HepG2 (cell line): ENCODE results near the gene BCL2L11. TPM values are rescaled to one million over a fixed set of nuclear protein-coding genes. Genes with fewer than 3 reads are reported as not detected.

ENCODE experiments used
- EEA1 ChIP-seq: sonication (generic); formaldehyde crosslinking; IDR thresholded peaks from 2 replicates; pipeline ENCODE4 v1.5.1; 2020; ENCODE audit warnings: mild to moderate bottlenecking, missing genetic modification reagents, borderline replicate concordance
- MTF2 ChIP-seq: sonication (generic); formaldehyde crosslinking; IDR thresholded peaks from 2 replicates; pipeline ENCODE4 v1.5.0; 2020; ENCODE audit warnings: missing genetic modification reagents, borderline replicate concordance
- MYNN ChIP-seq: sonication (generic); formaldehyde crosslinking; IDR thresholded peaks from 2 replicates; pipeline ENCODE4 v1.4.0; 2020; ENCODE audit warnings: mild to moderate bottlenecking, low read depth, missing genetic modification reagents
- SAFB2 ChIP-seq: sonication (generic); formaldehyde crosslinking; IDR thresholded peaks from 2 replicates; pipeline ENCODE4 v1.5.1; 2020; ENCODE audit warnings: missing genetic modification reagents, low read depth, mild to moderate bottlenecking, borderline replicate concordance
- SIX1 ChIP-seq: sonication (generic); formaldehyde crosslinking; IDR thresholded peaks from 2 replicates; pipeline ENCODE4 v1.4.0; 2020; ENCODE audit warnings: missing genetic modification reagents, borderline replicate concordance
- SOX6 ChIP-seq, 2 experiments: fragments of 450-650 bp in 1 of 2; sonication (generic) in 1 of 2; formaldehyde crosslinking in 1 of 2; IDR thresholded peaks; 2 replicates each; pipeline versions ENCODE4 v1.4.0 to v1.6.1; 2017 to 2020; ENCODE audit warnings: antibody characterized with exemption in 1 of 2, mild to moderate bottlenecking in 1 of 2, missing genetic modification reagents in 1 of 2
- SRF ChIP-seq: IDR thresholded peaks from 2 replicates; pipeline ENCODE4 v1.6.1; 2011; ENCODE audit warnings: mild to moderate bottlenecking, low read depth, low read length, moderate library complexity
- ZNF264 ChIP-seq: sonication (generic); formaldehyde crosslinking; IDR thresholded peaks from 2 replicates; pipeline ENCODE4 v1.4.0; 2020; ENCODE audit warnings: missing genetic modification reagents
- ZNF674 ChIP-seq: sonication (generic); formaldehyde crosslinking; IDR thresholded peaks from 2 replicates; pipeline ENCODE4 v1.5.0; 2020; ENCODE audit warnings: low read depth, mild to moderate bottlenecking, missing genetic modification reagents
- polyA plus RNA-seq, 8 experiments: library from polyadenylated mRNA; depleted of rRNA in 3 of 8; stranded (reverse) in 7 of 8; unstranded in 1 of 8; fragments of >200 nt; fragmentation: Illumina TruSeq in 4 of 8; extraction: Trizol in 4 of 8; gene quantifications; 2 replicates each; pipeline versions ENCODE4 v1.2.1 to v1.2.3, GENCODE V29; 2011 to 2016; ENCODE audit warnings: low read depth in 4 of 8, missing spikeins in 1 of 8, mixed read lengths in 1 of 8; ENCODE audit not compliant: insufficient read depth in 1 of 8
- total RNA-seq, 5 experiments: library from RNA; depleted of rRNA; stranded (reverse); fragments of >200 nt; fragmentation: Illumina TruSeq; extraction: Trizol; gene quantifications; 2 replicates each; pipeline ENCODE4 v1.2.3, GENCODE V29; 2016; ENCODE audit warnings: low read depth in 1 of 5
- TF ChIP-seq, protein P1 (sequence below): sonication (generic); formaldehyde crosslinking; IDR thresholded peaks from 2 replicates; pipeline ENCODE4 v1.4.0; 2020; ENCODE audit warnings: missing genetic modification reagents
- TF ChIP-seq, protein P2 (sequence below): sonication (generic); formaldehyde crosslinking; IDR thresholded peaks from 2 replicates; pipeline ENCODE4 v1.5.0; 2020; ENCODE audit warnings: mild to moderate bottlenecking, missing genetic modification reagents, borderline replicate concordance
- TF ChIP-seq, protein P3 (sequence below): sonication (generic); formaldehyde crosslinking; IDR thresholded peaks from 2 replicates; pipeline ENCODE4 v1.8.0; 2022; ENCODE audit warnings: missing genetic modification reagents, mild to moderate bottlenecking, borderline replicate concordance
- TF ChIP-seq, protein P4 (sequence below): sonication (generic); IDR thresholded peaks from 2 replicates; pipeline ENCODE4 v1.6.1; 2016; ENCODE audit warnings: low read depth, borderline replicate concordance

Gene BCL2L11
- total and polyA plus RNA-seq, 2 of the 13 experiments (the other 11 are each of a cell fraction or from before 2014, with no cell fraction given) = 6.1 to 9.7 TPM

GRCh38 chr2:111178730-111179405 is 58.2 kb downstream of the BCL2L11 start (continued):
- TF ChIP-seq, protein P1, sequence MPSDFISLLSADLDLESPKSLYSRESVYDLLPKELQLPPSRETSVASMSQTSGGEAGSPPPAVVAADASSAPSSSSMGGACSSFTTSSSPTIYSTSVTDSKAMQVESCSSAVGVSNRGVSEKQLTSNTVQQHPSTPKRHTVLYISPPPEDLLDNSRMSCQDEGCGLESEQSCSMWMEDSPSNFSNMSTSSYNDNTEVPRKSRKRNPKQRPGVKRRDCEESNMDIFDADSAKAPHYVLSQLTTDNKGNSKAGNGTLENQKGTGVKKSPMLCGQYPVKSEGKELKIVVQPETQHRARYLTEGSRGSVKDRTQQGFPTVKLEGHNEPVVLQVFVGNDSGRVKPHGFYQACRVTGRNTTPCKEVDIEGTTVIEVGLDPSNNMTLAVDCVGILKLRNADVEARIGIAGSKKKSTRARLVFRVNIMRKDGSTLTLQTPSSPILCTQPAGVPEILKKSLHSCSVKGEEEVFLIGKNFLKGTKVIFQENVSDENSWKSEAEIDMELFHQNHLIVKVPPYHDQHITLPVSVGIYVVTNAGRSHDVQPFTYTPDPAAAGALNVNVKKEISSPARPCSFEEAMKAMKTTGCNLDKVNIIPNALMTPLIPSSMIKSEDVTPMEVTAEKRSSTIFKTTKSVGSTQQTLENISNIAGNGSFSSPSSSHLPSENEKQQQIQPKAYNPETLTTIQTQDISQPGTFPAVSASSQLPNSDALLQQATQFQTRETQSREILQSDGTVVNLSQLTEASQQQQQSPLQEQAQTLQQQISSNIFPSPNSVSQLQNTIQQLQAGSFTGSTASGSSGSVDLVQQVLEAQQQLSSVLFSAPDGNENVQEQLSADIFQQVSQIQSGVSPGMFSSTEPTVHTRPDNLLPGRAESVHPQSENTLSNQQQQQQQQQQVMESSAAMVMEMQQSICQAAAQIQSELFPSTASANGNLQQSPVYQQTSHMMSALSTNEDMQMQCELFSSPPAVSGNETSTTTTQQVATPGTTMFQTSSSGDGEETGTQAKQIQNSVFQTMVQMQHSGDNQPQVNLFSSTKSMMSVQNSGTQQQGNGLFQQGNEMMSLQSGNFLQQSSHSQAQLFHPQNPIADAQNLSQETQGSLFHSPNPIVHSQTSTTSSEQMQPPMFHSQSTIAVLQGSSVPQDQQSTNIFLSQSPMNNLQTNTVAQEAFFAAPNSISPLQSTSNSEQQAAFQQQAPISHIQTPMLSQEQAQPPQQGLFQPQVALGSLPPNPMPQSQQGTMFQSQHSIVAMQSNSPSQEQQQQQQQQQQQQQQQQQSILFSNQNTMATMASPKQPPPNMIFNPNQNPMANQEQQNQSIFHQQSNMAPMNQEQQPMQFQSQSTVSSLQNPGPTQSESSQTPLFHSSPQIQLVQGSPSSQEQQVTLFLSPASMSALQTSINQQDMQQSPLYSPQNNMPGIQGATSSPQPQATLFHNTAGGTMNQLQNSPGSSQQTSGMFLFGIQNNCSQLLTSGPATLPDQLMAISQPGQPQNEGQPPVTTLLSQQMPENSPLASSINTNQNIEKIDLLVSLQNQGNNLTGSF (CRISPR knock-in tag) = no peak
- TF ChIP-seq MTF2 (no peak), SOX6 (IDR thresholded peaks at IDR 0.05) (no peak), SOX6 (CRISPR knock-in tag; IDR thresholded peaks at IDR 0.05) (peak; percentile 84), SAFB2 (CRISPR knock-in tag) (no peak; the same call in 1 of the 2 replicates), SIX1 (CRISPR knock-in tag) (no peak), EEA1 (CRISPR knock-in tag) (no peak), SRF (no peak), MYNN (CRISPR knock-in tag) (no peak), ZNF264 (CRISPR knock-in tag) (no peak), ZNF674 (CRISPR knock-in tag) (no peak)
- TF ChIP-seq, protein P2, sequence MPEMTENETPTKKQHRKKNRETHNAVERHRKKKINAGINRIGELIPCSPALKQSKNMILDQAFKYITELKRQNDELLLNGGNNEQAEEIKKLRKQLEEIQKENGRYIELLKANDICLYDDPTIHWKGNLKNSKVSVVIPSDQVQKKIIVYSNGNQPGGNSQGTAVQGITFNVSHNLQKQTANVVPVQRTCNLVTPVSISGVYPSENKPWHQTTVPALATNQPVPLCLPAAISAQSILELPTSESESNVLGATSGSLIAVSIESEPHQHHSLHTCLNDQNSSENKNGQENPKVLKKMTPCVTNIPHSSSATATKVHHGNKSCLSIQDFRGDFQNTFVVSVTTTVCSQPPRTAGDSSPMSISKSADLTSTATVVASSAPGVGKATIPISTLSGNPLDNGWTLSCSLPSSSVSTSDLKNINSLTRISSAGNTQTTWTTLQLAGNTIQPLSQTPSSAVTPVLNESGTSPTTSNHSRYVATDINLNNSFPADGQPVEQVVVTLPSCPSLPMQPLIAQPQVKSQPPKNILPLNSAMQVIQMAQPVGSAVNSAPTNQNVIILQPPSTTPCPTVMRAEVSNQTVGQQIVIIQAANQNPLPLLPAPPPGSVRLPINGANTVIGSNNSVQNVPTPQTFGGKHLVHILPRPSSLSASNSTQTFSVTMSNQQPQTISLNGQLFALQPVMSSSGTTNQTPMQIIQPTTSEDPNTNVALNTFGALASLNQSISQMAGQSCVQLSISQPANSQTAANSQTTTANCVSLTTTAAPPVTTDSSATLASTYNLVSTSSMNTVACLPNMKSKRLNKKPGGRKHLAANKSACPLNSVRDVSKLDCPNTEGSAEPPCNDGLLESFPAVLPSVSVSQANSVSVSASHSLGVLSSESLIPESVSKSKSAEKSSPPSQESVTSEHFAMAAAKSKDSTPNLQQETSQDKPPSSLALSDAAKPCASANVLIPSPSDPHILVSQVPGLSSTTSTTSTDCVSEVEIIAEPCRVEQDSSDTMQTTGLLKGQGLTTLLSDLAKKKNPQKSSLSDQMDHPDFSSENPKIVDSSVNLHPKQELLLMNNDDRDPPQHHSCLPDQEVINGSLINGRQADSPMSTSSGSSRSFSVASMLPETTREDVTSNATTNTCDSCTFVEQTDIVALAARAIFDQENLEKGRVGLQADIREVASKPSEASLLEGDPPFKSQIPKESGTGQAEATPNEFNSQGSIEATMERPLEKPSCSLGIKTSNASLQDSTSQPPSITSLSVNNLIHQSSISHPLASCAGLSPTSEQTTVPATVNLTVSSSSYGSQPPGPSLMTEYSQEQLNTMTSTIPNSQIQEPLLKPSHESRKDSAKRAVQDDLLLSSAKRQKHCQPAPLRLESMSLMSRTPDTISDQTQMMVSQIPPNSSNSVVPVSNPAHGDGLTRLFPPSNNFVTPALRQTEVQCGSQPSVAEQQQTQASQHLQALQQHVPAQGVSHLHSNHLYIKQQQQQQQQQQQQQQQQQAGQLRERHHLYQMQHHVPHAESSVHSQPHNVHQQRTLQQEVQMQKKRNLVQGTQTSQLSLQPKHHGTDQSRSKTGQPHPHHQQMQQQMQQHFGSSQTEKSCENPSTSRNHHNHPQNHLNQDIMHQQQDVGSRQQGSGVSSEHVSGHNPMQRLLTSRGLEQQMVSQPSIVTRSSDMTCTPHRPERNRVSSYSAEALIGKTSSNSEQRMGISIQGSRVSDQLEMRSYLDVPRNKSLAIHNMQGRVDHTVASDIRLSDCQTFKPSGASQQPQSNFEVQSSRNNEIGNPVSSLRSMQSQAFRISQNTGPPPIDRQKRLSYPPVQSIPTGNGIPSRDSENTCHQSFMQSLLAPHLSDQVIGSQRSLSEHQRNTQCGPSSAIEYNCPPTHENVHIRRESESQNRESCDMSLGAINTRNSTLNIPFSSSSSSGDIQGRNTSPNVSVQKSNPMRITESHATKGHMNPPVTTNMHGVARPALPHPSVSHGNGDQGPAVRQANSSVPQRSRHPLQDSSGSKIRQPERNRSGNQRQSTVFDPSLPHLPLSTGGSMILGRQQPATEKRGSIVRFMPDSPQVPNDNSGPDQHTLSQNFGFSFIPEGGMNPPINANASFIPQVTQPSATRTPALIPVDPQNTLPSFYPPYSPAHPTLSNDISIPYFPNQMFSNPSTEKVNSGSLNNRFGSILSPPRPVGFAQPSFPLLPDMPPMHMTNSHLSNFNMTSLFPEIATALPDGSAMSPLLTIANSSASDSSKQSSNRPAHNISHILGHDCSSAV = no peak
- TF ChIP-seq, protein P3, sequence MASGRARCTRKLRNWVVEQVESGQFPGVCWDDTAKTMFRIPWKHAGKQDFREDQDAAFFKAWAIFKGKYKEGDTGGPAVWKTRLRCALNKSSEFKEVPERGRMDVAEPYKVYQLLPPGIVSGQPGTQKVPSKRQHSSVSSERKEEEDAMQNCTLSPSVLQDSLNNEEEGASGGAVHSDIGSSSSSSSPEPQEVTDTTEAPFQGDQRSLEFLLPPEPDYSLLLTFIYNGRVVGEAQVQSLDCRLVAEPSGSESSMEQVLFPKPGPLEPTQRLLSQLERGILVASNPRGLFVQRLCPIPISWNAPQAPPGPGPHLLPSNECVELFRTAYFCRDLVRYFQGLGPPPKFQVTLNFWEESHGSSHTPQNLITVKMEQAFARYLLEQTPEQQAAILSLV = no peak; the same call in 1 of the 2 replicates
- TF ChIP-seq, protein P4, sequence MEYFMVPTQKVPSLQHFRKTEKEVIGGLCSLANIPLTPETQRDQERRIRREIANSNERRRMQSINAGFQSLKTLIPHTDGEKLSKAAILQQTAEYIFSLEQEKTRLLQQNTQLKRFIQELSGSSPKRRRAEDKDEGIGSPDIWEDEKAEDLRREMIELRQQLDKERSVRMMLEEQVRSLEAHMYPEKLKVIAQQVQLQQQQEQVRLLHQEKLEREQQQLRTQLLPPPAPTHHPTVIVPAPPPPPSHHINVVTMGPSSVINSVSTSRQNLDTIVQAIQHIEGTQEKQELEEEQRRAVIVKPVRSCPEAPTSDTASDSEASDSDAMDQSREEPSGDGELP = no peak
